HG03103 (cell line): Measurements from ENCODE around the gene RGS7BP.

Experiments used
- ATAC-seq: cut with Tn5 transposase; IDR thresholded peaks from one replicate; pipeline ENCODE4 v1.9.1; 2021; ENCODE audit warnings: low read depth; ENCODE audit not compliant: unreplicated experiment

Gene RGS7BP

DNA sequence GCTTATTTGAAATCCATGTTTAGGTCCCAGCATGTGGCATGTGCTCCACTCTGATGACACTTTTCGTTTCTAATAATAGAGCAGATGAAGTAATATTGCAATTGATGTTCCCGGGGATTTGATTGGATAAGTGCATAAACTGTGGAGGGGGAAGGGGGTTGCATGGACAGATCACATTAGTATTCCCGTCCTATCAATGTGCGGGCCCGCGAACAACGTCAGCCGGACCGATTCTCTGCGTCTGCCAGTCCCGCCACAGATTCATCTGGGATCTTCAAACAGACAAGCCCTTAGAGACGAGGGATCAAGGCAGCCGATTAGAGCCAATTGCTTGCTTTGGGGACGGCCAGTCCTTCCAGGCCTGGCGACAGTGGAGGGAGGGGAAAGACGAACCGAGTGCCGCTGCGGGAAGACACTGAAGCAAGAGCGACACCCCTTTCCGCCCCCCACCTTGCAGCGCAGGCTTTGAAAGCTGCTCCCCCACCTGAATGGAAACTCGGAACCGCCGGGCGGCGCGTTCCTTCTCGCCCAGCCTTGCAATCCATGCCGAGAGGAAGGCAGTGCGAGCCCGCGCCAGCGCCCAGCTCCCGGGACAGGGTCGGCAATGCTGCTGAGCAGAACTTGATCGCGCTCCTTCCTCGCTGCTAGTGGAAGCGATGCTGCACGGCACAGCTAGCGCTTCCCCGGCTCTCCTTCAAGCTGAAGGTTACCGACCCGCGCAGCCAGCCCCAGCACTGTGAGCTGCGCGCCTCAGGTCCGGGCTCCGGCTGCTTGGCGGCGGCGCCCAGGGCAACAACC lies at the start of gene RGS7BP:
RGS7BP (plus strand) TSS at position 247 of the 798 bp plus-strand sequence. CDS start 610 bp downstream, outside the sequence.
- ATAC-seq = no peak

DNA sequence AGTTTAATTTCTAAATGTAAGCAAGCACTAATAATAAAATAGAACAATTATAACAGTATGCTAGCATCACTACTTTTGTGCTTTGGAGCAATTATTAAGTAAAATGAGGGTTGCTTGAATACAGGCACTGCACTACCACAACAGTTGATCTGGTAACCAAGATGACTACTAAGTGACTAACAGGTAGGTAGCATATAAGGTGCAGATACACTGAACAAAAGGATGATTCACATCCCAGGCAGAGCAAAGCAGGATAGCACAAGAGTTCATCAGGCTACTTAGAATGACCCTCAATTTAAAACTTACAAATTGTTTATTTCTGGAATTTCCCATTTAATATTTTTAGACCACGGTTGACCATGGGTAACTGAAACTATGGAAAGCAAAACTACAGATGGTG lies 48.0 kb upstream of the RGS7BP start:
- ATAC-seq = no peak

DNA sequence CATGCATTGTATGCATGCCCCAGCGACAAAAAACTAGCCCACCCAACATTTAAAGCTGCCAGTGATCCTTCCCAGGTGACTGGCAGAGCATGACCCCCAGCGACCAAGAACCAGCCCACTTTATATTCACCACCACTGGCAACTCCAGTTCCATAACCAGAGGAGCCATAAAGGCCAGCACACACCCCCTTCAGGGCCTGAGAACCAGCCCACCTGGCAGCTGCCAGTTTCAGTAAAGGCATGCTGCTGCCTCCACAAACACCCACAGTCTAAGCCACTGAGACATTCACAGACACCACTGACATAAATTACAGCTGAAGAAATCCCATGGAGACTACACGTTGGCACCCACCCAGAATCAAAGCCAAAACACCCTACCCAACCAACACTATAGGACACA lies 46.9 kb upstream of the RGS7BP start:
- ATAC-seq = no peak

DNA sequence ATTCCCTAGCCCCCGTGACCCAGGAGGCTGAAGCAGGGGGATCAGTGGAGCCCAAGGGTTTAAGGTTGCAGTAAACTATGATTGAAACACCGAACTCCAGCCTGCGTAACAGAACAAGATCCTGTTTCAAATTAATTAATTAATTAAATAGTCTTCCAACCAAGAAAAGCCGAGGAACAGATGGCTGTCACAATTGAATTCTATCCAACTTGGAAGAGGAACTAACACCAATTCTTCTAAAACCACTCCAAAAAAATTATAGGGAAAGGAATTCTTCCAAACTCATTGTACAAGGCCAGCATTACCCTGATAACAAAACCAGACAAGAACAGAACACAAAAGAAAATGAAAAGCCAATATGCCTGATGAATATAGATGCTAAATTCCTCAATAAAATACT lies 43.4 kb upstream of the RGS7BP start:
- no peak for ATAC-seq

DNA sequence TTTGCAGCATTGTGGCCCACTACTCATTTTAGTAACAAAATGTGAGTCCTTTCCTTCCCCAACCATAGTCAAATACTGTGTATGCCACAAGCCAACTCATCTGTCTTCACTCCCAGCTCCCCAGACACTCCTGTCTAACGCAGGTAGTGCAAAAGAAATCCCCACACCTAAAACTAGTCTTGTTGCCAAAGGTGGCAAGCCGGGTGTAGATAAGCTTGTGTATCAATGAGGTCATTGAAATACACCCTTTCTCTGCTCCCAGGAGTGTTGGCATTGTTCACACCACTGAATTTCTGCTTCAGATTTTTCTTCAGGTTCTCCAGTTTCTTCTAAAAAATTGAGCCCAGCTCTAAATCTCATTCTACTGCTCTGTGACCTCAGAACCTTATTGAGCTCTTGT lies 19.7 kb upstream of the RGS7BP start:
- ATAC-seq = no peak

DNA sequence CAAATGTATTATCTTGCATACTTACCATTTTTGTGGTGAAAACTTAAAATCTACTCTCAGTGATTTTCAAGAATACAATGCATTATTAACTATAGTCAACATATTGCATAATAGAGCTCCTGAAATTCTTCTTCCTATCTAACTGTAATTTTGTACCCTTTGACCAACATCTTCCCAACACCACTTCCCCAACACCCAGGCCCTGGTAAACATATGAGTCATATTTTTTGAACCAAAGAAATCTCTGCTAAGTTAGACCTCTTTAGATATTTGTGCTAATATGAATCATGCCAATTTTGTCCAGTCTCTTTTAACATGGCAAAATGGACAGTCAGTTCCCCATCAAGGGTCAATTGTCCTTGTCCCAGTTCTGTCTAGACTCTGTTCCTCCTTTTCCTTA lies 18.5 kb upstream of the RGS7BP start:
- ATAC-seq = no peak

DNA sequence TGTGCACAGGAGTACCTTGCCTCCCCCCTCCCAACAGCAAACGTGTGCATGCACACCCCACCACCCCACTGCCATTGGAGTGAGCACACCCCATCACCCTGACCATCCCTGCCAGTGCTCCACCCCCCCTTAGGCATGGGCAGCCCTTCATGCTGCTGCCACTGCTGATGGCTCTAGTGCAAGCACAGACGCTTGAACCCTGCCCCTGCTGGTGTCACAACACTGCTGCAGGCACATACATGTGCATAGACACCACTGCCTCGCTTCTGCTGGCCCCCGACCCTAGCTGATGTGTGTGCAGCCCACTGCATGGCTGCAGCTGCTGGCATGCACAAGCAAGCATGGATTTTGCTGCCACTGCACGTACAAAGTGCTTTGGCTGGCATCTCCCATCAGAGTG lies 16.0 kb upstream of the RGS7BP start:
- no peak for ATAC-seq

DNA sequence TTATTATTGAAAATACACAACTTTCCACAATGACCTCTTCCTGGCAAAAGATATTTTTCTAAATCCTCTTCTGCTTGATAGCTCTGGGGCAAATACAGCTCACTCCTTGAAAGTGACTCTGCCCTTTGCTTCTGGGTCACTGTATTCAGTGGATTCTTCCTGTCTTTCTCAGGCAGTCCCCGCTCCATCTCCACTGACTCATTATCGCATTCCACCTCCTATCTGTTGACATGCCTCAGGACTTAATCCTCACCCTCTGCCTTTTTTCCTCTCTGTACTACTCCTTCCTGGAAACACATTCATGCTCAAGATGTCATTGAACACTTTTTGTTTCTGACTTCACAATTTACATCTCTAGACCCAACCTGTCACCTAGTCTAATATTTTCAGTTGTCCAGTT lies 8.4 kb upstream of the RGS7BP start:
- no peak for ATAC-seq

DNA sequence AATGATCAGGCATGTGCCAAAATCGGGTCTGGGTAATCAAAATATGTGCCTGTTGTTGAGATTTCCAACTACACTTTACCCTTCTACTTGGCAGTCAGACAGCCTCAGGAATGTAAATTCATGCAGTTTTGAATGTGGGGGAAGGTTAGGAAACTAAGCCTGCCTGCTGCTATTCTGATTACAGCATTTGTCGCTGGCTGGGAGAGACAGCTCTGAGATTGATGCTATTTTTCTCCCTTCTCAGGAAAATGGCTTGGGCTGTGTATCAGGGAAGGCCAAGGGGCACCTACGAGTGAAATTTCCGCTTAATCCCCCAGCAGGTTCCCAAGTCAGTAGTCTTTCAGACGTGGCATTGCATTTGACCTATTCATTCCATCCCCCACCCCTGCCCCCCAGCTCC lies 3.6 kb upstream of the RGS7BP start:
- ATAC-seq = no peak

DNA sequence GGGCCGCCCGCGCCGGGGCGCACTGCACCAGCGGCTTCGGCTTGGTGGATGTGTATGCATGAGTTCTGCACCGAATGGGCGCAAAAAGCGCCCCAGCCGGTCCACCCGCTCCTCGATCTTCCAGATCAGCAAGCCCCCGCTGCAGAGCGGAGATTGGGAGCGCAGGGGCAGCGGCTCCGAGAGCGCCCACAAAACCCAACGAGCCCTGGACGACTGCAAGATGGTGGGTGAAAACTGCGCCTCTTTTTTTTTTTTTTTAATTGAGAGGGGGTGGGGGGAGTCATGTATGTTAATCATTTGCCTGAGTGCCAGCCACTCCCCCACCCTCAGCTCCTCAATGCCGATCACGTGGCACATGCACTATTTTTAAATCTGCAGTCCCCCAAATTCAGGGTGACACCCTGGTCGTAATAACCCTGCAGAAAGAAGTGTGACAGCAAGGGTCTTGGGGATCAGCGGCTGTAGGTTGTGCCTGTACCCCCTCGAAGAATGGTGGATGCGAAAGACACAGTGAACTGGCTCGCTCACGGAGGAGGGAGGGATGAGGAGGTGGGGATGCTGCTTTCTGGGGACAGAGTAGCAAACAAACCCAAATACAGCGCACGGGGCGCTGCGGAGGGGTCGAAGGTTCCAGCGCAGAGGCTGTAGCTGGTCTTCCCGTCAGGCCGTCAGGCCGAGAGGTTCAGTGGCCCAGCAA lies 900 bp downstream of the RGS7BP start:
- ATAC-seq = no peak

DNA sequence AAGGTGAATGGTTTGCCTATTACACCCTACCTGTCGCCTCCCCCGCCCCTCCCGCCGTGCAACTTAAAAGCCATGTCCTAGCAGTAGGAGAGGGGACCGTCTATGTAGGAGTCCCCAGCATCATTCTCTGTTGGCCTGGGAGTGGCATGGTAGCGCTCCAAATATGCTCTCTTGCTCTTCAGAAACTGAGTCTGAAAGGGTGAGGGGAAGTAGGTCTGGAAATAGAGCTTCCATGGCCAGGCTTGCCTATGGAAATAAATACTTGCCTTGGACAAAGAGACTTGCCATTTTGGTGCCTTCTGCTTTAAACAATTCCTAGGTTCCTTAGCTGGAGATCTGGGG lies 1.4 kb downstream of the RGS7BP start:
- no peak for ATAC-seq

DNA sequence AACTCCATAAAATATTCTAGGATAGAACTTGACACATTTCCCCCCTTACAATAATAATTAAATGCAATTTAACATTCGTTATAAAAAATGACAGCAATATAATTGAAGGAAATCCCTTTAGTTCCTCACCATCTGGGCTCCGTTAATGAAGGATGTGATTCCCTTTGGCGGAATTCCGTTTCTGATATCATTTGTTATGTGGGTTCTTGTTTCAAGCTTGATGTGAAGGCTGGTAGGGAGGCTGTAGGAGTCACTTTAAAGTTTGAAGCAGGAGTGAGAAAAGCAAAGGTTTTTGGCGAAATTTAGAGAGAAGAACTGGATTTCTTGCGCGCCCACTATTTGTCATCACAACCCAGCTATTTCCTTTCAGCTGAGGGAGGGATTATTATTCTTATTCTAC lies 4.0 kb downstream of the RGS7BP start:
- ATAC-seq = no peak

DNA sequence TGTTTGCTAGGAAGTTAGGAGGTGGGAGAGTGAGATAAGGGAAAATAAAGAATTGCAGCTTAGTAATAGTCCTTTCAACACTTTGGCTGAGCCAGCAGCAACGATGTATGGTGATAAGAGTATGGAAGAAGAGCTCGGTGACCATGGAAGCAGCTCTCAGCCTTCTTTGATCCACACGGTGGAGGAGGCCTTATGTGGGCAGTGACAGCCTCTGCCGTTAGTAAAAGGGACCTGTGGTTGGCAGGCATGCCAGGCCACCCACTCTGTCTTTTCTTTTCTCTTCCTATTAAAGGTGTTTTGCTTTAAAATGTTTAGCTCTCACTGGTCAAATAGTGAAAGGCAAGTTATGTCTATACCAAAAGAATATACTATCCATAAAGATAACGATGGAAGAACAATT lies 7.7 kb downstream of the RGS7BP start:
- no peak for ATAC-seq

DNA sequence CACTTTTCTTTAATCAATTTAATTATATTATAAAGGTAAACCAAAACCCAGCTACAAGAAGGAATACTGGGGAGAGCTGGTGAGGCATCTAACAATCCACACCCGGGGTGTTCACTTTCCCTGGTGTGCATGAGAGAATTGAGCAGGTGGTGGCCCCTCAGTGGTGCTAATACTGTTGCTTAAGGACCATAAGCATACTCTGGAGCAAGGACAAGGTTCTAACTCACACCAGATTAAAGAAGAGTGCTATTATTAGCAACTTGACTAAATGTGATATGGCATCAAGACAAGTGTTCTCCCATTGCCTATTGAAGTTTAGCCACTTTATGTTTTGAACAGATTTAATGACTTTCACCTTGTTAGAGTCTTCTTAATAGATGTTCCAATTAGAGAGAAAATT lies 8.8 kb downstream of the RGS7BP start:
- no peak for ATAC-seq

DNA sequence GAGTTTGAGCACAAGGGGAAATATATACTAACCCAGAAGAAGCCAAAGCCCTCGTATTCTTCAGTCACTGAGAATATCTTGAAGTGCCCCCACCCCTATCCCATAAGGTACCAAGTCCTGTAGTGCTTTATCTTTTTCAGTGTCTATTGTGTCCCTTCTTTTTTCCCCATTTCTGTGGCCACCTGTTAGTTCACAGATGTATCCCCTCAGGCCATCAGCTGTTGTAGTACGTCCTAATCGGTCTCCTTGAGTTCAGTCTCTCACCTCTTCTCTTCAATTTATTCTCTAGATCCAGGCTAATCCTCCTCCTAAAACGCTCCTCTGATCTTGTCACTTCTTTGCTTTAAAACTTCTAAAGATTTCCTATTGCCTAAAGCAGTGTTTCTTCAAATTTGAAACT lies 10.4 kb downstream of the RGS7BP start:
- no peak for ATAC-seq

DNA sequence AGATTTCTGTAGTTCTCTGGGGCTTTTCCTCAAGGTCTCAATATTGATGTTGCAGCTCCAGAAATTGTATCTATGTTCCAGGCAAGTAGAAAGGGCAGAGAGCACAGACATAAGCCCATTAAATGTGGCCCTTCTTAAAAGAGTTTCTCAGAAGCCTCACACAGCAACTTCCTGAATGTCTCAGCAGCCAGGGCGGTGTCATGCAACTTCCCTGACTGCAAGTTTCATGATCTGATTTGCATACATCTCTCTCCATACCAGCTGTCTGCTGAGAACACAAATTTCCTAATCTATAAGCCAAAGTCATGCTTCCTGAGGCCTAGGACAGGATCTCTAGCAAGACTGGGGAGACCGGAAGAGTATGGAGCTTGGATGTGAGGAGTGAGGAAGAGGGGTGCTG lies 13.0 kb downstream of the RGS7BP start:
- ATAC-seq = no peak

DNA sequence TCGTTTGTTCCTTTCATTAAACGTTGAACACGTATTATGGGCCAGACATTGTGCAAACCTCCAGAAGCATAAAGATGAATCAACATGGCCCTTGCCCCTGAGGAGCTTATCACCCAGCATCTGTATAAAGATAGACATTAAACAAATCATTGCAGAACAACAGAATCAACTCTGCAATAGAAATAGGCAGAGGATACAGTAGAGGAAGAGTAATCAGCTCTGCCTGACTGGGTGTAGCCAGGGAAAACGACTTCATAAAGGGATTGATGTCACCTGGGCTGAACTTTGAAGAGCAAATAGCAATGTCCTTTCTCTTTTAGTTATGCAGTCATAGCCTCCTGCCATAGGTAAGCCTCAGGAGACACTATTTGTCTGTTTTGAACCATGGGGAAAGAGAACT lies 13.4 kb downstream of the RGS7BP start:
- ATAC-seq = no peak

DNA sequence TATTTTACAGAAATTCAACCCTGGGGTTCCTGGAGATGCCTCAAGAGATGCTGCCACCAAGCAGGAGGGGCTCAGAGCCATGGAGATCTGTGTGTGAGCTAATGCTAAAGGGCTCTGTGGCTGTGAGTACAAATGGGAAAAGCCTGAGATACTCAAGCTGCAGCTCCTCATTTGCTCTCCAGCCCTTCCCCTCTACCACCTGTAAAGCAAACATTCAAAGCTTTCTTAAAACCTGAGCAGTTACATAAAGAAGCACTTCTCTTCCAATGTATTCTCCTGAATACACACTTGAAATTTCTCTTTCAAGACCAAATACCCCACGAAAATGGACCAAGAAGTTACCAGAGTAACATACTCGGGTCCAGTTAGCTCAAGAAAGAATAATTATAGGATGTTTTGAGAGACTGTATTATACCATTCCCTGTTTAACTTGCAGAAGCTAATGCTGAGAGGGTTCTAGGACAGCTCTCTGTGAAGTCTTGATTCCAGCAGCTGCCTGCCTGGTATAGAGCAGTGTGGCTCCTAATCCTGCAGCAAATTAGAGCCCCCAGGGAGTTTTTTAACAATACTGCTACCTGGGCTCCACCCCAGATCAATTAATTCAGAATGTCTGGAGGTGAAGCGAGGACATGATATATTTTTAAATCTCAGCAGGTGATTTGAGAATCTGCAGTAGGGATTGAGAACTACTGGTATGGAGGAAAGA lies 21.1 kb downstream of the RGS7BP start:
- no peak for ATAC-seq

DNA sequence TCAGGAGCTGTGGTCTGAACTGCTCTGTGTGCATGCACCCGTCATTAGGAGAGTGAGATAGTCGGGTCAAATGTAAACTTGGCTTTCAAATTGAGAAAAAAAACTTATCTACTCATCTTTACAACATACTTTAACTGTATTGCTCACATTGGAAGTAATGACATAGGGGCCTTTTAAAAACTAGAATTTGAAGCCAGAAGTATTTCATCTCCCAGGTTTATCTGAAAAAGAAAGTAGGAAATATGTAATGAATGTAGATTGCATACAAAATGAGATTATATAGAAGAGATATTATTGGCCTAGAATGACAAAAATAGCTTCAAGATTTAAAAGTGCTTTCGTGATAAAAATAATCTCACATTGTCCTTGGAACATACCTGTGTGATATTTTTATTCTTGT lies 24.3 kb downstream of the RGS7BP start:
- no peak for ATAC-seq

DNA sequence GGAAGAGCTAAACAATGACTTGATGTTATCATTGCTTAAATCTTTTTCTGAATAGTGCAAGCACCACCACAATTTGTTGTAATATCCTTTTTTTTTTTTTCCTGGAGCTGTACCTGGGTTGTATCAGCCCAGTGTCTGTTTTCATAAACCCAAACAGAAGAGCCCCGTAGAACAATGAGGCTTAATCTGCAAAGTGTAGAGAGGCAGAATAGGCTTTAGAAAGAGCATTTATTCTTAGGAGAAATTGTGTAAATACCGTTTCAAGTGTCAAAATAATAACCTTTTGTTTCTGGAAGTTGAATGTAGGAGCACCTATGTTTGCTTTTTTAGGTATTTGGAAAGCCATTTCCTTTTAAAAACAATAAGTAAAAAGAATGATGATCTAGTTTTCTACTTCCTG lies 26.4 kb downstream of the RGS7BP start:
- no peak for ATAC-seq

DNA sequence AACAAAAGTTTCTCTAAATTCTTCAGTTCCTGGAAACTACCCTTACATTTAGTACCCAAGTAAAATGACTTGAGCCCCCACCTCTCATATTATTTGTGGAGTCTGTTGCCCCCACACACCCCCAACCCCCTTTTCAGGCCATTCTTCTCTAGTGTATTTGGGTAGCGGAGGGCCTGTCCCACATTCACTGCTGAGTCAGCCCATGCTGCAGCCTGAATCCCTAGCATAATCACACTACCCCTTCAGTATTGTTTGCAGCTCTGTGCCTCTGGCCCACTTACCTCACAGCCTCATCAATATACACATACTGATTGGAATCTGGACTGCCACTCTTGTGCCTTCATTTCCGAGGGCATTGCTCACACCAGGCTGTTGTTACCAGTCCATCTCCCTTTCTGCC lies 26.8 kb downstream of the RGS7BP start:
- ATAC-seq = no peak

DNA sequence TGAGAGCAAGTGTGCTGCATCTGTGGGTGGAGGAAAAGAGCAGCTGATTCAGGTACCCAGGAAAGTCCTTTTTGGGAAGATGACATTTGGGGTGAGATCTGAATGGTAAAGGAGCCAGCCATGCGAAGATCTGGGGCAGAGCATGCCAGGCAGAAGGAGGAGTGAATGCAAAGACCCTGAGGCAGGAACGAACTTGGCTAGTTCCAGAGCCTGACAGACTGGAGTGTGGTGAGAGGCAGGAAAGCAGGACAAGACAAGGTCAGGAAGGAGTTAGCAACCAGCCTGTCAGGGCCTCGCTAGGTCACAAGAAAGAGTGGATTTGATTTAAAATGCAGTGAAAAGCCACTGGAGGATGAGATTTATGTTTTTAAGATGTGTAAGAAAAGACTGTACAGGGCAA lies 28.2 kb downstream of the RGS7BP start:
- ATAC-seq = no peak
